ENCODE results near the gene ZCCHC17. TPM values are rescaled to one million over a fixed set of nuclear protein-coding genes. Genes with fewer than 3 reads are reported as not detected.

ZCCHC17 gene
- total RNA-seq, 1 donor from 2014 or later: 9.7 TPM

GRCh38 chr1:31389616-31390015 is 92.8 kb downstream of the ZCCHC17 start:
- Histone ChIP-seq H3K9me3 (no peaks in the 10 kb centered on the region), H3K4me1 (peaks cover 0 to 3% of the 10 kb centered on the region in 2 donors), H3K27me3 (no peaks in the 10 kb centered on the region), H3K27ac (no peak overlapping the region), H3K36me3 (no peaks in the 10 kb centered on the region), H3K4me3 (no peak overlapping the region)
- TF ChIP-seq CTCF (IDR thresholded peaks at IDR 0.05): no peak
- DNase-seq (ENCODE audit: low spot score in 2 of 2): no peak
- intact Hi-C loops (cut with DNase I): no loop called here

GRCh38 chr1:31390071-31390470 is 93.2 kb downstream of the ZCCHC17 start:
- no peak for DNase-seq (ENCODE audit: low spot score in 2 of 2)
- Histone ChIP-seq H3K9me3 (no peaks in the 10 kb centered on the region), H3K27ac (no peak overlapping the region), H3K27me3 (no peaks in the 10 kb centered on the region), H3K36me3 (no peaks in the 10 kb centered on the region), H3K4me1 (peaks cover 0 to 3% of the 10 kb centered on the region in 2 donors), H3K4me3 (no peak overlapping the region)
- intact Hi-C loops (cut with DNase I): no loop called here
- no peak for TF ChIP-seq CTCF (IDR thresholded peaks at IDR 0.05)

GRCh38 chr1:31393463-31393862 is 96.6 kb downstream of the ZCCHC17 start:
- intact Hi-C loops (cut with DNase I): no loop called here
- DNase-seq (ENCODE audit: low spot score in 2 of 2): no peak
- Histone ChIP-seq H3K9me3 (no peaks in the 10 kb centered on the region), H3K4me1 (peaks cover 0 to 3% of the 10 kb centered on the region in 2 donors), H3K4me3 (no peak overlapping the region), H3K36me3 (no peaks in the 10 kb centered on the region), H3K27me3 (no peaks in the 10 kb centered on the region), H3K27ac (no peak overlapping the region)
- no peak for TF ChIP-seq CTCF (IDR thresholded peaks at IDR 0.05)

GRCh38 chr1:31394584-31395193 is 97.9 kb downstream of the ZCCHC17 start:
- H3K4me1 ChIP-seq: peaks cover 0 to 3% of the 10 kb centered on the region in 2 donors
- peak; percentile 88 to 91 (median 90) for TF ChIP-seq CTCF (IDR thresholded peaks at IDR 0.05)
- H3K4me3 ChIP-seq: peak overlapping the region; percentile 40 to 62
- H3K27me3 ChIP-seq: no peaks in the 10 kb centered on the region
- peak; percentile 61 to 88 for DNase-seq (ENCODE audit: low spot score in 2 of 2)
- intact Hi-C loops (cut with DNase I): loop anchor here (1.0 to 2.0 kb wide), 2 partner anchors 28 to 154 kb away; no protein-coding TSS in a partner anchor
- H3K9me3 ChIP-seq: no peaks in the 10 kb centered on the region
- no peak overlapping the region for H3K27ac ChIP-seq
- no peaks in the 10 kb centered on the region for H3K36me3 ChIP-seq

- no peaks in the 10 kb centered on the region for H3K36me3 ChIP-seq
- intact Hi-C loops (cut with DNase I): no loop called here
- DNase-seq (ENCODE audit: low spot score in 2 of 2): no peak
- no peak for TF ChIP-seq CTCF (IDR thresholded peaks at IDR 0.05)
- H3K27me3 ChIP-seq: no peaks in the 10 kb centered on the region
- peaks cover 0 to 3% of the 10 kb centered on the region in 2 donors for H3K4me1 ChIP-seq
- H3K9me3 ChIP-seq: no peaks in the 10 kb centered on the region
- no peak overlapping the region for H3K4me3 ChIP-seq
- no peak overlapping the region for H3K27ac ChIP-seq
Observed at GRCh38 chr1:31396633-31397351, 100.0 kb downstream of the ZCCHC17 start.

Data from ascending aorta (tissue), 2 donors.